Prostate gland (tissue), 2 donors: ENCODE measurements around the gene FAM3C. TPM values are rescaled to one million over a fixed set of nuclear protein-coding genes. Genes with fewer than 3 reads are reported as not detected.

ENCODE experiments used
- DNase-seq: peaks from one replicate; pipeline ENCODE4 v3.0.0-alpha.2; 2019; ENCODE audit warnings: low spot score
- H3K27ac ChIP-seq, 2 donors: fragments of 200-600 bp; sonication (generic); 2 replicates each; pipeline ENCODE4 v1.5.1; 2017 to 2019
- H3K27me3 ChIP-seq: fragments of 200-600 bp; sonication (generic); replicated peaks from 2 replicates; pipeline ENCODE4 v1.5.1; 2019; ENCODE audit not compliant: insufficient read depth
- H3K36me3 ChIP-seq, 2 donors: fragments of 200-600 bp; sonication (generic); 1 replicate in 1 of 2; 2 replicates in 1 of 2; pipeline versions ENCODE4 v1.5.1 to v1.8.1; 2017 to 2019
- H3K4me1 ChIP-seq: fragments of 200-600 bp; sonication (generic); replicated peaks from 2 replicates; pipeline ENCODE4 v1.5.1; 2019
- H3K4me3 ChIP-seq, 2 donors: fragments of 200-600 bp; sonication (generic); 2 replicates each; pipeline ENCODE4 v1.5.1; 2017 to 2019
- H3K9me3 ChIP-seq: fragments of 200-600 bp; sonication (generic); 2 replicates; pipeline ENCODE4 v1.5.1; 2017
- POLR2A ChIP-seq: fragments of 450-650 bp; IDR thresholded peaks from one replicate; pipeline ENCODE4 v1.6.1; 2016; ENCODE audit warnings: antibody characterized with exemption, mild to moderate bottlenecking
- POLR2AphosphoS5 ChIP-seq: sonication (generic); formaldehyde crosslinking; IDR thresholded peaks from one replicate; pipeline ENCODE4 v1.6.1; 2017; ENCODE audit warnings: antibody characterized with exemption
- WGBS: methylation state at CpG from one replicate; pipeline ENCODE4 v1.1.5; 2018; 5-methylcytosine and 5-hydroxymethylcytosine counted together
- intact Hi-C: fragments of 100-400 bp; cut with DNase I; formaldehyde crosslinking; loops from one replicate; pipeline ENCODE4 v1.14.2; 2022
- total RNA-seq, 2 donors: library from RNA; depleted of rRNA; stranded (reverse); fragments of >200 nt; gene quantifications; one replicate each; pipeline ENCODE4 v1.1.0, GENCODE V29; 2016
- TF ChIP-seq, protein P1 (sequence below), 4 experiments: fragments of 200-600 bp in 2 of 4; fragments of 450-650 bp in 2 of 4; sonication (generic) in 2 of 4; IDR thresholded peaks; 1 replicate in 3 of 4; 2 replicates in 1 of 4; pipeline ENCODE4 v1.5.1; 2016 to 2019; ENCODE audit warnings: antibody characterized with exemption in 4 of 4, mild to moderate bottlenecking in 2 of 4, moderate library complexity in 2 of 4

Gene FAM3C
- total RNA-seq, 2 donors from 2014 or later: 31.9 to 34.8 TPM

DNA sequence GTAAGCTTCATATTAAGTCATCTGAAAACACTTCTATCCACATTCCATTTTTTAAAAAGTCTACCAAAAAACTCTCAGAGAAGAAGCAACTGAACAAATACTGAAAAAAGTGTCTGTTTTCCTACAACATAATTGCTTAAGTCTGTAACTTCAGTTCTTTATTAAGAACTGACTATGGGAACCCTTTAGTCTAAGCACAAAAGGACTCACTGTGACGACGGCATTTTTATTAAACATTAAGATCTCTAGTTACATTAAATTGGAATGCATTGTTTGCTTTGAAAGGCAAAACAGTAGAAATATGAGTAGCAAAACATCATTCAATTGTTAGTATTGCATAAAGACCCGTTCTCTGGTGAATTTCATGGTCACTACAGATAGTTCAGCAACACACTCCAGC lies 5.8 kb upstream of the FAM3C start:
- no peaks in the 10 kb centered on the region for H3K36me3 ChIP-seq
- H3K4me1 ChIP-seq: no peaks in the 10 kb centered on the region
- no peaks in the 10 kb centered on the region for H3K27me3 ChIP-seq
- intact Hi-C loops: no loop called here
- DNase-seq: no peak
- 43% methylated on average over 3 of the region's 3 CpGs for WGBS
- no peak for TF ChIP-seq POLR2AphosphoS5
- no peak overlapping the region for H3K27ac ChIP-seq
- no peak overlapping the region for H3K4me3 ChIP-seq
- no peaks in the 10 kb centered on the region for H3K9me3 ChIP-seq

DNA sequence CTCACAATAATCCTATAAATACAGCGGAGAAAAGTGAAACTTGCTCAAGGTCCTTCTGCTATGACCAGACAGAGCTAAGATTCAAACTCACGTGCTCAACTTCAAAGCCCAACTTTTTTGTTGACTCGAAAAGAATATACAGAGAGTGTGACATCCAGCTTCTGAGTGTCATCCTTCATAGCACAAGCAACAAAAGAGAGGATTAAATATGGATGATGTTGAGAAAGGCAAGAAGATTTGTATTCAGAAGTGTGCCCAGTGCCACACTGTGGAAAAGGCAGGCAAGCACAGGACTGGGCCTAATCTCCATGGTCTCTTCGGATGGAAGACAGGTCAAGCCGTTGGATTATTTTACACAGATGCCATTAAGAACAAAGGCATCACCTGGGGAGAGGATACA lies 2.1 kb upstream of the FAM3C start:
- Histone ChIP-seq H3K27me3 (no peaks in the 10 kb centered on the region), H3K27ac (no peak overlapping the region)

DNA sequence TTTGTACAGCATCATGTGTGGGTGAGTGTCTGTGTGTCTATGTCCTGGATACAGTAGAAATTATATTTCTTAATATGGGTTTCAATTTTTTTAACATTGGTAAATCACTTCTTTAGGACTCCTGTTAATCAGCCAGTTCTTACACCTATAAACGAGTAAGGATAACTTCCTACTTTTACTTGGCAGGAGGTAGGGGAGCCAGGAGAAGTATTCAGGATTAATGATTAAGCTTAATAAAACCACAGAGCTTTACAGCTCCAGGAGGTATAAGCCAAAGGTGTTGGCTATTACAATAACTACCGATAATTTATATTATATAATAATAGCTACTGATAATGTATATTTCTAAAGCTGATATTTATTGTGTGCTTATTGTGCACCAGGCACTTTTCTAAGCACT lies 1.7 kb upstream of the FAM3C start:
- H3K9me3 ChIP-seq: no peaks in the 10 kb centered on the region
- no peak overlapping the region for H3K27ac ChIP-seq
- no peaks in the 10 kb centered on the region for H3K4me1 ChIP-seq
- 42% methylated on average over 2 of the region's 2 CpGs for WGBS
- no peaks in the 10 kb centered on the region for H3K36me3 ChIP-seq
- no peaks in the 10 kb centered on the region for H3K27me3 ChIP-seq
- TF ChIP-seq POLR2AphosphoS5 (no peak), POLR2A (no peak)
- TF ChIP-seq, protein P1, sequence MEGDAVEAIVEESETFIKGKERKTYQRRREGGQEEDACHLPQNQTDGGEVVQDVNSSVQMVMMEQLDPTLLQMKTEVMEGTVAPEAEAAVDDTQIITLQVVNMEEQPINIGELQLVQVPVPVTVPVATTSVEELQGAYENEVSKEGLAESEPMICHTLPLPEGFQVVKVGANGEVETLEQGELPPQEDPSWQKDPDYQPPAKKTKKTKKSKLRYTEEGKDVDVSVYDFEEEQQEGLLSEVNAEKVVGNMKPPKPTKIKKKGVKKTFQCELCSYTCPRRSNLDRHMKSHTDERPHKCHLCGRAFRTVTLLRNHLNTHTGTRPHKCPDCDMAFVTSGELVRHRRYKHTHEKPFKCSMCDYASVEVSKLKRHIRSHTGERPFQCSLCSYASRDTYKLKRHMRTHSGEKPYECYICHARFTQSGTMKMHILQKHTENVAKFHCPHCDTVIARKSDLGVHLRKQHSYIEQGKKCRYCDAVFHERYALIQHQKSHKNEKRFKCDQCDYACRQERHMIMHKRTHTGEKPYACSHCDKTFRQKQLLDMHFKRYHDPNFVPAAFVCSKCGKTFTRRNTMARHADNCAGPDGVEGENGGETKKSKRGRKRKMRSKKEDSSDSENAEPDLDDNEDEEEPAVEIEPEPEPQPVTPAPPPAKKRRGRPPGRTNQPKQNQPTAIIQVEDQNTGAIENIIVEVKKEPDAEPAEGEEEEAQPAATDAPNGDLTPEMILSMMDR (IDR thresholded peaks at IDR 0.05): no peak
- intact Hi-C loops: no loop called here
- H3K4me3 ChIP-seq: no peak overlapping the region
- DNase-seq: no peak

More for the DNA sequence above, 2.1 kb upstream of the FAM3C start:
- 54% methylated on average over 5 of the region's 5 CpGs for WGBS
- TF ChIP-seq, protein P1 (IDR thresholded peaks at IDR 0.05): peak in 1 of 4 experiments; percentile 9
- TF ChIP-seq POLR2AphosphoS5 (no peak), POLR2A (no peak)
- Histone ChIP-seq H3K36me3 (no peaks in the 10 kb centered on the region), H3K9me3 (no peaks in the 10 kb centered on the region), H3K4me3 (no peak overlapping the region), H3K4me1 (no peaks in the 10 kb centered on the region)
- DNase-seq: no peak
- intact Hi-C loops: no loop called here

DNA sequence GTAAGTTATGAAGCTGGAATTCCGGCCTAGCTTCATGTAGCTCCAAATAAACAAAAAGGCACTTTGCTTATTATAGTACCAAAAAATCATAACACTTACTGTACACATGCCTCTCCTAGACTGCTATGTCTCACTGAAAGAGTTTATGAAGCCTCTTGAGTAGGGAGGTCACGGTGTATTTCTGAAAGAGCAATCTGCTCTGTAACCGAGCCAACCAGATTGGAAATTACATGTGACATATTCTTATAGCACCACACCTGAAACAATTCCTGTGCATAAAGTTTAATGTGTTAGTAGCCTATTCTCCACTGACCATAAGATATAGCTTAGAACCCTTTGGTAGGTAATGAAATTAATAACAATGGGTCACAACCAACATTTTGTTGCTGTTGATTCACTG lies 1.3 kb upstream of the FAM3C start:
- Histone ChIP-seq H3K27me3 (no peaks in the 10 kb centered on the region), H3K9me3 (no peaks in the 10 kb centered on the region), H3K4me1 (no peaks in the 10 kb centered on the region), H3K27ac (no peak overlapping the region), H3K4me3 (no peak overlapping the region), H3K36me3 (no peaks in the 10 kb centered on the region)
- intact Hi-C loops: no loop called here
- 90% methylated on average over 3 of the region's 3 CpGs for WGBS
- no peak for DNase-seq
- TF ChIP-seq POLR2AphosphoS5 (no peak), POLR2A (no peak)
- TF ChIP-seq, protein P1 (IDR thresholded peaks at IDR 0.05): no peak

- H3K9me3 ChIP-seq: no peaks in the 10 kb centered on the region
- H3K36me3 ChIP-seq: no peaks in the 10 kb centered on the region
- H3K4me3 ChIP-seq: peak overlapping the region; percentile 79 to 88
- intact Hi-C loops: no loop called here
- H3K4me1 ChIP-seq: no peaks in the 10 kb centered on the region
- no peak for DNase-seq
- TF ChIP-seq POLR2AphosphoS5: no peak
- TF ChIP-seq POLR2A: no peak
- TF ChIP-seq, protein P1 (IDR thresholded peaks at IDR 0.05): no peak
- peak overlapping the region; percentile 73 to 75 for H3K27ac ChIP-seq
- 3% methylated on average over 23 of the region's 30 CpGs for WGBS
- no peaks in the 10 kb centered on the region for H3K27me3 ChIP-seq
Observed at GRCh38 chr7:121395494-121395960, 581 bp downstream of the FAM3C start.
